Chondrocyte (in vitro differentiated cells): ENCODE measurements around the gene SPTLC1. TPM values are rescaled to one million over a fixed set of nuclear protein-coding genes. Genes with fewer than 3 reads are reported as not detected.
"Not testable (repeated sequence)": the region's sequence is repeated elsewhere in the genome, so short reads cannot be mapped to it uniquely, and the experiment has no call there.

ENCODE experiments used
- DNase-seq: peaks from one replicate; pipeline ENCODE4 v3.0.0; 2021; ENCODE audit warnings: mixed read lengths, low spot score
- H3K27ac Mint-ChIP-seq: one replicate; pipeline ENCODE4 v1.8.0; 2021; ENCODE audit warnings: mild to moderate bottlenecking, moderate library complexity, mixed read lengths; ENCODE audit not compliant: unreplicated experiment
- H3K27me3 Mint-ChIP-seq: 2 replicates; pipeline ENCODE4 v1.8.0; 2021; ENCODE audit warnings: low read depth, mixed read lengths
- H3K36me3 Mint-ChIP-seq: 2 replicates; pipeline ENCODE4 v1.8.0; 2021; ENCODE audit warnings: low read depth, mixed read lengths
- H3K4me1 Mint-ChIP-seq: 2 replicates; pipeline ENCODE4 v1.8.0; 2021; ENCODE audit warnings: low read depth, mild to moderate bottlenecking, mixed read lengths
- H3K4me3 Mint-ChIP-seq: one replicate; pipeline ENCODE4 v1.8.0; 2021; ENCODE audit warnings: mild to moderate bottlenecking, moderate library complexity, mixed read lengths; ENCODE audit not compliant: unreplicated experiment
- H3K9me3 Mint-ChIP-seq: 2 replicates; pipeline ENCODE4 v1.8.0; 2021; ENCODE audit warnings: low read depth, mixed read lengths
- total RNA-seq: library from RNA; stranded (reverse); gene quantifications from 3 replicates; pipeline ENCODE4 v1.2.1, GENCODE V29; 2021
- TF ChIP-seq, protein P1 (sequence below): fragments of 200-600 bp; sonication (generic); IDR thresholded peaks from 2 replicates; pipeline ENCODE4 v1.5.0; 2021; ENCODE audit warnings: antibody characterized with exemption, mild to moderate bottlenecking, moderate library complexity

Gene SPTLC1
- total RNA-seq, 1 donor from 2014 or later, result 88.9 TPM

DNA sequence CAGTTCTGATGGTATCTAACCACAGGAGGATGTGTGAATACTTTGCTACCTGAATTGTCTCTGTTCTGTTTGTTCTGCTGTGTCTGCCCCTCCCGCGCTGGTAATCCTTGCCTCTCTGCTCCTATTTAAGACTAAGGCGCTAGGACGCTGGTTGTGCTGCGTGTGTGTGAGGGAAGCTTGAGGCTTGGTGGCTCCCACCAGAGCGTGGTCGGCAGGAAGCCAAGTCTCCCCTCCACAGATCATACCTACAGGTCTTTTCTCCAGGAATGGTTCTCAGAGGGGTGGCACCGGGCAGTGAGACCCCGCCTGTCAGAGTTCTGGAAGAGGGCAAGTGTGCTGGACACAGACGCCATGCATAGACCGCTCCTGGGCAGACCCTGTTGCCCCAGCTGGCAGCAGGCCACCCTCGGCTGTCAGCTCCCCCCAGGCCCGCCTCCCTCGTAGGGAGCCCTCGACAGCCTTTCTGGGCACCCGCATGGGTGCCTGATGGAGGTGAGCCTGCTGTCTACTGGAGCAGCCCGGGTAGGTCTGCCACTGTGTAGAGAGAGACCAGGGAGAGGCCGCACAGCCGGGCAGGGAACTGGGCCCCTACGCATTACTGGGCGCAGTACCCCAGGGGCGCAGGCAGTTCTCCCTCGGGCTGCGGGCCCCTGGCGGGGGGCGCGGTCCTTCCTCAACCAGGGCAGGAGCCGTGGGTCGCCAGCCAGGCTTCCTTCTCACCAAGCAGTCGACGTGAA, 111.7 kb downstream of the SPTLC1 start:
- no peak overlapping the region for H3K4me3 Mint-ChIP-seq
- TF ChIP-seq, protein P1, sequence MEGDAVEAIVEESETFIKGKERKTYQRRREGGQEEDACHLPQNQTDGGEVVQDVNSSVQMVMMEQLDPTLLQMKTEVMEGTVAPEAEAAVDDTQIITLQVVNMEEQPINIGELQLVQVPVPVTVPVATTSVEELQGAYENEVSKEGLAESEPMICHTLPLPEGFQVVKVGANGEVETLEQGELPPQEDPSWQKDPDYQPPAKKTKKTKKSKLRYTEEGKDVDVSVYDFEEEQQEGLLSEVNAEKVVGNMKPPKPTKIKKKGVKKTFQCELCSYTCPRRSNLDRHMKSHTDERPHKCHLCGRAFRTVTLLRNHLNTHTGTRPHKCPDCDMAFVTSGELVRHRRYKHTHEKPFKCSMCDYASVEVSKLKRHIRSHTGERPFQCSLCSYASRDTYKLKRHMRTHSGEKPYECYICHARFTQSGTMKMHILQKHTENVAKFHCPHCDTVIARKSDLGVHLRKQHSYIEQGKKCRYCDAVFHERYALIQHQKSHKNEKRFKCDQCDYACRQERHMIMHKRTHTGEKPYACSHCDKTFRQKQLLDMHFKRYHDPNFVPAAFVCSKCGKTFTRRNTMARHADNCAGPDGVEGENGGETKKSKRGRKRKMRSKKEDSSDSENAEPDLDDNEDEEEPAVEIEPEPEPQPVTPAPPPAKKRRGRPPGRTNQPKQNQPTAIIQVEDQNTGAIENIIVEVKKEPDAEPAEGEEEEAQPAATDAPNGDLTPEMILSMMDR, result no peak
- no peaks in the 10 kb centered on the region for H3K36me3 Mint-ChIP-seq
- H3K4me1 Mint-ChIP-seq, result no peaks in the 10 kb centered on the region
- H3K9me3 Mint-ChIP-seq, result peaks cover 4% of the 10 kb centered on the region
- no peak overlapping the region for H3K27ac Mint-ChIP-seq
- DNase-seq, result no peak
- no peaks in the 10 kb centered on the region for H3K27me3 Mint-ChIP-seq

DNA sequence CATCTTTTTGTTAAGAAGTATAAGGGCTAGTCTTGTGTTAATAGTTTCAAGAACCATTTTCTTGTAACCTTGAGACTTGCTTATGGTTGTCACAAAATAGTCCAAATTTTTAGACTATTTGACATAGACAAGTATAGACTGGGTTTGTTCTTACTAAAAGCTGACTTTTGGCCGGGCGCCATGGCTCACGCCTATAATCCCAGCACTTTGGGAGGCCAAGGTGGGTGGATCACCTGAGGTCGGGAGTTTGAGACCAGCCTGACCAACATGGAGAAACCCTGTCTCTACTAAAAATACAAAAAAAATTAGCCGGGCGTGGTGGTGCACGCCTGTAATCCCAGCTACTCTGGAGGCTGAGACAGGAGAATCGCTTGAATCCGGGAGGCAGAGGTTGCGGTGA, 113.3 kb downstream of the SPTLC1 start:
- not testable (repeated sequence) for H3K36me3 Mint-ChIP-seq, DNase-seq, H3K4me1 Mint-ChIP-seq, H3K27ac Mint-ChIP-seq, H3K9me3 Mint-ChIP-seq, H3K27me3 Mint-ChIP-seq, H3K4me3 Mint-ChIP-seq

DNA sequence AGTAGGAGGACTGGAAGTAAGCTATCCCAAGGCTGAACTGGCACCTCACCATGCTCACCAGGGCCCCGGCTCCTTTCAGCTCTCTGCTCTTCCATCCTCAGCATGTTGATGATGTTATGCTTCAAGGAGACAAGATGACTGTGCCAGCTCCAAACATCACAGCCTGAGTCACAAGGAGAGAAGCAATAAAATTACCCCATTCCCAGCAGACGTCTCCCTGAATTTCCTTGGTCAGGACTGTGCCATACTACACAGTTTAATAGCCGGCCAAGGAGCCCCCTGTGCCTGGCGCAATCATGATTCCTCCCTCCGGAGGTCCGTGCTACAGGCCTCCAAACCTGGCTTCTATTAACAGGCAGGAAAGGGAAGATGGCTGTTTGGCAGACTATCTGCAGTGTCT, 114.0 kb downstream of the SPTLC1 start:
- Mint-ChIP-seq H3K4me1 (no peaks in the 10 kb centered on the region), H3K9me3 (peaks cover 4% of the 10 kb centered on the region), H3K4me3 (no peak overlapping the region), H3K27me3 (no peaks in the 10 kb centered on the region), H3K36me3 (no peaks in the 10 kb centered on the region), H3K27ac (no peak overlapping the region)
- TF ChIP-seq, protein P1, result no peak
- DNase-seq, result no peak

DNA sequence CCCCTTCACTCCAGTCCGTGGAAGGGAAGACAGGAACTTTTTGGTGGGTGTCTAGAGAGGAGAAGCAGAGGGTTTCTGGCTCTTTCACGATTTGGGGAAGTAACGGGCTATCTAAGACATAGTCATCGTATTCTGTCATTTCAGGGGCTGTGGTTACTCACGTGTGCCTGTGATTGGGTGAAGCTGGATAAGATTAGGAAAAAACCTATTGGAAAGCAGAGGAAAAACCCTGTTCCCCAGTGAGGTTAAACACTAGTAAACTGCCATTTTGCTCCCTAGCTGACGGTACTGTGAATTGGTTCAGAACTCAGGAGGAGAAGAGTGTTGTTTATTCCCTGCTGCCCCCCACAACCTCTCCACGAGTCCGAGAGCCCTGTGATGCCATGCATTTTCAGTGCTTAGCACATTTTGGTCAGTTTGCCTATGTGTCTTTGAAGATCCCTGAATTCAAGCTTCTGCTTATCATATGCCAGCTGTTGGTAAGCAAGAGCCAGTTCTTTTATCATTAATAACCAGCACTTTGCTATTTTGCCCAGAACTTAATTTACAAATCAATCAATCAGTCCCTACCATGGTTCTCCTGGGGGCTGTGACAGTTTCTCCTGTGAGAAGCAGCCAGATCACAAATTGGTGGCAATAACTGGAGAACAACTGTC, 120.1 kb downstream of the SPTLC1 start:
- H3K9me3 Mint-ChIP-seq, result peaks cover 3% of the 10 kb centered on the region
- peaks cover 3% of the 10 kb centered on the region for H3K36me3 Mint-ChIP-seq
- TF ChIP-seq, protein P1, result no peak
- no peak for DNase-seq
- H3K27ac Mint-ChIP-seq, result no peak overlapping the region
- H3K4me3 Mint-ChIP-seq, result no peak overlapping the region
- peaks cover 2% of the 10 kb centered on the region for H3K27me3 Mint-ChIP-seq
- H3K4me1 Mint-ChIP-seq, result no peaks in the 10 kb centered on the region

DNA sequence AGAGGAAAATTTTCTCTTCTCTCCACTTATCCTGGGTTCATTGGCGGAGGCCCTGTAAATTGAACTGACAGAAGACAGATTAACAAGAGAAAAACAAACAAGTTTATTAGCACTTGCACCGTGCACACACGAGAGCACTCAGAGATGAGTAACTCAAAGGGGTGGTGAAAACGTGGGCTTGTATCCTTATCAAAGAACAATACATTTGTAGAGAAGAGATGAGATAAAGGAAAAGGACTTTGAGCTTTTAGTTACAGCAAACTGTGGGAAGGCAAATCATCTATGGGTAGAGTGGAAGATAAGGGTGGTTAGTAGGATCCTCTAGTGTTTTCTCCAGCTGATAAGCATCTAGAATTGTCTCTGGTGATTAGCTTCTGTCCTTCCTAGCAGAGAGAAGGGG, 120.8 kb downstream of the SPTLC1 start:
- peaks cover 9% of the 10 kb centered on the region for H3K9me3 Mint-ChIP-seq
- H3K27me3 Mint-ChIP-seq, result peaks cover 2% of the 10 kb centered on the region
- no peak for DNase-seq
- H3K27ac Mint-ChIP-seq, result no peak overlapping the region
- peaks cover 4% of the 10 kb centered on the region for H3K36me3 Mint-ChIP-seq
- no peak overlapping the region for H3K4me3 Mint-ChIP-seq
- H3K4me1 Mint-ChIP-seq, result no peaks in the 10 kb centered on the region
- TF ChIP-seq, protein P1, result no peak
